Suppressor macrophage (primary cell): Measurements from ENCODE around the gene EFNA1.
A peak's percentile ranks its signal among the peaks of the same experiment; 100 is the strongest.
"Not testable (repeated sequence)": the region's sequence is repeated elsewhere in the genome, so short reads cannot be mapped to it uniquely, and the experiment has no call there.

ENCODE experiments used
- DNase-seq, 4 experiments: peaks; one replicate each; pipeline ENCODE4 v3.0.0-alpha.2; 2020 to 2022

EFNA1 gene

DNA sequence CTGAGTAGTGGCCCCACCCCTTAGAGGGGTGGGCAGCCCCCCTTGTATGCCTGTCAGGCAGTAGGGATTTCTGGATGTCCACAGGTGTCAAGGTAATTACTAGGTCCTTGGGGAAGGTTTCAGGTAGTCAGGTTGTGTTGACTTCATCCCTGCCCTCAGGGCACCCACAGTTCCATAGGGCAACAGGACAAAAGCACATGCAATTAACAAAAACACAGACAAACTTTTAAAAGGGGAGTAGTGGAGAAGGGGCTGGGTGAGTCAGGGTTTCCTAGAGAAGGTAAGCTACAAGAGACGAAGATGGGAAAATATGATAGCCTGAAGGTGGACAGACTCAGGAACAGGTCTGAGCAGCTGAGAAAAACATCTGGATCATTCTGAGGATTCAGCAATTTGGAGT, 31.3 kb downstream of the EFNA1 start:
- no peak for DNase-seq

DNA sequence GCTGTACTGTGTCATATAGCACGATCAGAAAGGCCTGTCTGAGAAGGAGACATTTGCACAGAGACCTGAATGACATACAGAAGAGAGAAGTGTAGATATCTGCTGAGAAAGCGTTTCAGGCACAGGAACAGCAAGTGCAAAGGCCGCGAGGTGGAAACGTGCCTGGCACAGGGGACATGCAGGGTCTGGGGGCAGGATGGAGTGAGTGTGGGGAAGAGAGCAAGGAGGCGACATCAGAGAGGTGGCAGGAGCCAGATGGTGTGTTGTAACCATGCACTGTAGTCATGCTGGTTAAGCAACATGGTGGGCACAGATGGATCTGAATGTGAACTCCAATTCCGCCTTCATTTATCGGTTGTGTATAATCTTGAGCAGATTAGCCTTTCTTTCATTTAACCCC, 32.5 kb downstream of the EFNA1 start:
- no peak for DNase-seq

DNA sequence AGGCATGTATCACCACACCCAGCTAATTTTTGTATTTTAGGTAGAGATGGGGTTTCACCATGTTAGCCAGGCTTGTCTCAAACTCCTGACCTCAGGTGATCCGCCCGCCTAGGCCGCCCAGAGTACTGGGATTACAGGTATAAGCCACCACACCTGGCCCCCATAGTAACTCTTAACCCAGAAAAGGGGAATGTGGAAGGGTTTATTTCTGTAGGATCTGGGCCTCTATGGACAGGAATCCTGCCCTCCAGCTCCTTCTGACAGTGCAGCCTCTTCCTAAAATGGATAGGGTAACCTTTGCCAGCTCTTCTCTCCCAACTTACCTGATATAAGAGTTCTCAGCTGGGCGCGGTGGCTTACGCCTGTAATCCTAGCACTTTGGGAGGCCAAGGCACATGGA, 35.0 kb downstream of the EFNA1 start:
- not testable (repeated sequence) for DNase-seq

DNA sequence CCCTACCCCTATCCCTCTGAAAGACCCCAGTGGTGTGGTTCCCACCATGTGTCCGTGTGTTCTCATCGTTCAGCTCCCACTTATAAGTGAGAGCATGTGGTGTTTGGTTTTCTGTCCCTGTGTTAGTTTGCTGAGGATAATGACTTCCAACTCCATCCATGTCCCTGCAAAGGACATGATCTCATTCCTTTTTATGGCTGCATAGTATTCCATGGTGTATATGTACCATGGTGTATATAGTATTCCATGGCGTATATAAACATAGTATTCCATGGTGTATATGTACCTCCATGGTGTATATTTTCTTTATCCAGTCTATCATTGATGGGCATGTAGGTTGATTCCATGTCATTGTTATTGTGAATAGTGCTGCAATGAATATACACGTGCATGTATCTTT, 36.1 kb downstream of the EFNA1 start:
- not testable (repeated sequence) for DNase-seq

DNA sequence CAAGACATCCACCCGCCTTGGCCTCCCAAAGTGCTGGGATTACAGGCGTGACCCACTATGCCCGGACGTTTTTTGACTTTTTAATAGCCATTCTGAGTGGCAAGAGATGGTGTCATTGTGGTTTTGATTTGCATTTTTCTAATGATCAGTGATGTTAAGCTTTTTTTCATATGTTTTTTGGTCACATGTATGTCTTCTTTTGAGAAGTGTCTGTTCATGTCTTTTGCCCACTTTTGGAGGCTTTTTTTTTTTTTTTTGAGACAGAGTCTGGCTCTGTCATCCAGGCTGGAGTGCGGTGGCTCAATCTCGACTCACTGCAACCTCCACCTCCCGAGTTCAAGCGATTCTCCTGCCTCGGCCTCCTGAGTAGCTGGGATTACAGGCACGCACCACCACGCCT, 36.9 kb downstream of the EFNA1 start:
- not testable (repeated sequence) for DNase-seq

DNA sequence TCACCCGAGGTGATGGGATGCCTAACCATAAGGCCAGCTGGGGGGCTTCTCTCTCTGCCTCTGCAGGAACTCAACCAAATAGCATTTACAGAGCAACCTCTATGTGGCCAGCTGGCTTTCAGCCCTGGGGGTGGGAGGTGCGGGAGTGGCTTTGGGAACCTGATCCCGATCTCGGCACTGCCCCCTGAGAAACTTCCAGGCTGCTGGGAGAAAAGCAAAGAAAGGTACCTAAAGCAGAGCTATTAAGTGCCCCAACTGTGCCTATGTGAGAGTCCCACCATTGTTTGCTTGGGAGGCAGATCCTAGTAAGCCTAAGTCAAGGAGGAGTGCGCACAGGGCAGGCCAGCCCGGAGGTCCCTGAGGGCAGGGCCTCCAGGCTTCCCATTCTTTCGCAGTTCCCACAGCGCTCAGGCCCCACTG, 38.4 kb downstream of the EFNA1 start:
- no peak for DNase-seq

DNA sequence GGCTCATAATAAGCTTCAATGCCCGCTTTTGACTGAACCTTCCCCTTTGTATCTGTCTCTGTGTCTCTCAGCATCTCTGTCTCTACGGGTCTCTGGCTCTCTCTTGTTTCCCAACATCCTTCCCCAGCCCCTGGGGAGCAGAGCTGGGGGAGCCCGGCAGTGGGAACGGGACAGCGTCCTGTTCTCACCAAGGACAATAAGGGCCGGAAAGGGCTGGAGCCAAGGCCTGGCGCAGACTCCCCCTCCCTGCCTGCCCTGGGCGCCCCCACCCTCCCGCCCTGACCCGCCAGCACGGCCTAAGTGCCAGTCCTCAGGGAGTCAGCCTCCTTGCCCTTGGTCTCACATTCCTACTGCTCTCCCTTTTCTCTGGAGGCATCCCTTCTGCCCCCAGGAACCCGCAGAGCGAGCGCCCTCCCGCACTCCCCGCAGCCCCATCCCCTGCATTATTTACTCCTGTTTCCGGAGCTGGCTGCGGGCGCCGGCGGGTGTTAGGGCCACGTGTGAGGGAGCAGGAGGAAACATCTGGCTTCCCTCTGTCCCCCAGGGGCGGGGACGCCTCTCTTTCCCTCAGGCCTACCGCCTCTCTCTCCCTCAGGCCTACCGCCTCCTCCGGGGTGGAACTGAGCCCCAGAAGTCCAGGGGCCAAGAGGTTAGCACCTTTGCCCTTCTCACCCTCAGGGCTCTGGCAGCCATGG, 38.9 kb downstream of the EFNA1 start:
- peak in 3 of 4 experiments; percentile 23 to 62 (median 39) for DNase-seq

DNA sequence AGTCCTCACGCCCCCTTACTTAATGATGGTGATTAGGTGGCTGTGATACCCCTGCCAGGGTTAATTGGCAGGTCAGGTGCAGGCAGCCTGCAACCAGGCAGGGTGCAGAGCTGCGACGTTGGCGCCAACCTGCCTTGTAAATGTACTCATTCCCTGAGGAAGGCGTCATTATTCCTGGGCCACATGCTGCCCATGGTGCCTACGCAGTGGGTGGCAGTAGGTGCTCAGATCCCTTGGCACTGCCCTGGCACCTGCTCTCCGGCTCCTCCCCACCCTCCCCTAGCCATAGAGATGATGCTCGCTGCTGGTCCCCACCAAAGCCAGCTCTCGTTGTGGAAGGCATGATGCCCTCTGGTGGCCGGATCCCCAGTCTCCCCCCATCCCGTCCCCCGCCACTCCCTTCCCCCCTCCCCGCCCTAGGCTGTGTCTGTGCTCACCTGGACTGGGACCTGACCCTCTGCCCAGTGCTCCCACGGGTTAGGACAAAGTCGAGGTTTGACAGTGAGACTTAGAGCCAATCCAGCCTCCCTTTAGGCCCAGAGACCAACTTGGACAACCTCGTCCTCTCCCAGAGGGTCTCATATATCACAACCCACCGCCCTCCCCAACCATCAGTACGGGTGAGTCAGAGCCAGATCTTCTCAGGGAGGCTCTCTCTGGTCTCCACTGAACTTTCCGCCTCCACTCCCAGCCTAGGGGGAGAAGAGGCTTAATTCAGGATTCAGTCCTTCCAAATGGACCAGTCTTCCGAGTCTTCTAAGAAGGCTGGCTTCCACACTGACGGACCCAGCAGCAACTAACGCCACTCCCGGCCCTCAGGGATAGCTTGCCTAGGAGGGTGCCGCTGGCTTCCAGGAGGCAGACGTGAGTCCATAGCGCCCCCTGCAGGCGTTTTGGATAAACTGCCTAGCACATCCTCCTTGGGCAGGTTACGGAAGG, 39.8 kb downstream of the EFNA1 start:
- peak; percentile 92 to 95 (median 94) for DNase-seq

DNA sequence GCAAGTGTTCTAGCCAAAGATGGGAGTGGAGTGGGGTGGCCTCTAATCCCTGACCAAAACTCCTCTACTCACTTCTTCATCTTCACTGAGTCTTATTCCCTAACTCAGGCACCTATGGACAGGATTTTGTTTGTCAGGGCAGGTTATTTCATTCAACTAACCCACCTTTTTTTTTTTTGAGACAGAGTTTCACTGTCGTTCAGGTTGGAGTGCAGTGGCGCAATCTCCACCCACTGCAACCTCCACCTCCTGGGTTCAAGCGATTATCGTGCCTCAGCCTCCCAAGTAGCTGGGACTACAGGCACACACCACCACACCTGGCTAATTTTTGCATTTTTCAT, 40.4 kb downstream of the EFNA1 start:
- not testable (repeated sequence) for DNase-seq

DNA sequence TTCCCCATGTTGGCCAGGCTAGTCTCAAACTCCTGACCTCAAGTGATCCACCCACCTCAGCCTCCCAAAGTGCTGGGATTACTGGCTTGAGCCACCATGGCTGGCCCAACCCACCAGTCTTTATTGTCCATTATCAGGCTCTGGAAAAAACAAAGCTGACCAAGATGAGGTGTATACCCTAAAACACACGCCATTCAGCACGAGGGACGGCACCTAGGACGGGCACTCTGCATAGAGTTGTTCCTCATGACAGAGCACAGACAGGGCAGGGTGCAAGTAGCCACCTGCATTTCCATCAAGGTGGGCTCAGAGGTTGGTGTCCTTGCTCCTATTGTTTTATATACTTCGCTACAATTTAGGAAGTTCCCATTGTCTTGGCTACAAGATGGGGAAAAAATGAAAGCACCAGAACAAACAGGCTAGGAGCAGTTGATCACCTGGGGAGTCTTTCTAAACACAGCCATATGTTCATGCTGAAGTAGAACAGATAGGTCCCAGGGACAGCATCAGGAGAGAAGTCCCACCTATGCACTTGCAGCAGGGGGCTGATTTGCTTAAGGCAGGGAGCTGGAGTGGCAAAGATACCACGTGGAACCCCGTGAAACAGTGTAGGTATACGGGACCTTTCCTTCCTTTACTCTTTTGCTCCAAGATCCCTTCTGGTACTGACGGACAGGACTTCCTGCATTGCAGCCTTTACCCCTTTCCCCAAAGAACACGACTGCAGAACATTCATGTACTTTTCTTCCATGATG, 41.0 kb downstream of the EFNA1 start:
- no peak for DNase-seq

DNA sequence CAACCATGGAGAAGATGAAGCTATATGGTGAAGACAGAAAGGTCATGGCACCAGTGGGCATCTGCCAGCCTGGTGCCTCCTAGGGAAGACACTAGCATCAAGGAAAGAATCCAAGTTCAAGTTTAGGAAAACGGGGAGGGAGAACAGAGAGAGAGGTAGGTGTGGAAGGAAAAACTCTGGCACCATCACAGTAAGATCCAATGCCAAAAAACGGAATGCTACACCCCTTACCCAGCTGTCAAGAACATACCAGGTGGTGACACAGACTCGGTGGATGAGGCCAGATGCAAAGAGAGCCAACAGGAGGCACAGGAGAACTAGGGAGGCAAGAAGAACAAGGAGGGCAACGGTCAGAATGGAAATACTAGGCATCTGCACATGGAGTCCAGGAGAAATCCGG, 41.9 kb downstream of the EFNA1 start:
- no peak for DNase-seq

DNA sequence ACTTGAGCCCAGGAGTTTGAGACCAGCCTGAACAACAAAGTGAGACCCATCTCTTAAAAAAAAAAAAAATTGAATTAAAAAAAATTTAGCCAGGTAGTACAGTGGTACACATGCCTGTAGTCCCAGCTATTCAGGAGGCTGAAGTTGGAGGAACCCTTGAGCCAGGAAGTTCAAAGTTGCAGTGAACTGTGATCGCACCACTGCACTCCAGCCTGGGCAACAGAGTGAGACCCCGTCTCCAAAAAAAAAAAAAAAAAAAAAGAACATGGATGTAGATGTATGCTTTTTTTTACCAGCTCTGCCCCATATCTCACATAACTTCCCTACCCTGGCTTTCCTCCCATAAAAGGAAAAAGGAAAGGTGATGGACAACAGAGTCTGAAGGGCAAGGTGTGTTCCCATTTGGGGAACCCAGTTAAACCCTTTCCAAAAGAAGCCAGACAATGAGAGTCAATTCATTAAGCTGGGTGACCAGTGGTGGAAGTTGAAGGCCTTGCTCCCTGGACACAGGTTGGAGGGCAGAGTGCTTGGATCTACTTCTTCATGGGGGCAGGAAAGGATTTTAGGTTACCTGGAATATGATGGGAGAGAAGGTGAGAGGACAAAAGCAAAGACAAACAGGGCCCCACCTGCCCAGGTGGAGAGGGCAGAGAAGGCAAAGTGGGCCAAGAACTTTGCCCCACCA, 42.6 kb downstream of the EFNA1 start:
- DNase-seq: no peak

DNA sequence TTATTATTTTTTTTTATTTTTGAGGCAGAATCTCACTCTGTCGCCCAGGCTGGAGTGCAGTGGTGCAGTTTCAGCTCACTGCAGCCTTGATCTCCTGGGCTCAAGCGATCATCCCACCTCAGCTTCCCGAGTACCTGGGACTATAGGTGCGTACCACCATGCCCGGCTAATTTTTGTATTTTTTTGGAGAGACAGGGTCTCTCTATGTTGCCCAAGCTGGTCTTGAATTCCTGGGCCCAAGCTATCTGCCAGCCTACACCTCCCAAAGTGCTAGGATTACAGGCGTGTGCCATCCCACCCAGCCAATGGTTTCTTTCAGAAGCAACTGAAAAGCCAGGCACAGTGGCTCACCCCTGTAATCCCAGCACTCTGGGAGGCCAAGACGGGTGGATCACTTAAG, 43.1 kb downstream of the EFNA1 start:
- DNase-seq: no peak

DNA sequence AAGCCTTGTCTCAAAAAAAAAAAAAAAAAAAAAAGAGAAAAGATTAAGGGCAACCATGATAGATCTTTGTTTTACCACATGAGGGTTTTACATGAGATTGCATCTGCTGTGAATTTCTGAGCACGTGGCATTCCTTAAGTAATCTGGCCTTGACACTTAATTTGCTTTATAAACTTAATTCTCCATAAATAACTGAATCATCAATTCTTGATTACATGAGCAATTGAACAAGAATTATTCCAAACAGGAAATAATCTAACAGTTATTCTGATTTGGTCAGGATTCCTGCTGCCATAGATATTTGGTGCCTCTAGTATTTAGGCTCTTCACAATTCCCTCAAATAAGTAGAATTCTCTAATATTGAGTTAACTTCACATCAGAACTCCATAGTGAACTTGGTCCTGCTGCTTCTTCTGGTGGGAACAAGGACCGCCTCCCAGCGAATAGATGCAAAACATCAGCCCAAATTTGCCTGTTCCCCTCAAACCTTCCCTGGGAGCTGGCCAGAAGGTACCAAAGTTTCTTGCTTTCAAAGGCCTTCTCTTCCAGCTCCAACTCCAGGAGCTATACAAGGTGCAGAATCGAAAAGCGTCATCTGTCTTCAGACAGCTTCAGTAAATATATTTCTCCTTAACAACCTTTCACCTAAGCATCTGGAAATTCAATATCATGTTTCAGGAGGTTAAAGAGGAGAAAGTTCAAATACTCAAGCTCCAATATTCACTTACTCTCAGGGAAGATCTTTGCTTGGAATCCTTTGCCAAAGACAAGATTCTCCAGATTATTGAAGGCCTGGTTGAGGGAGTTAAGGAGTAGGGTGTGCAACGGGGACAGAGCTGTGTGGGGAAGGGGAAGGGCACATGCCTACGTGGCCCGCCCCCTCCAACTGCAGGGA, 44.4 kb downstream of the EFNA1 start:
- peak in 1 of 4 experiments; percentile 48 for DNase-seq

DNA sequence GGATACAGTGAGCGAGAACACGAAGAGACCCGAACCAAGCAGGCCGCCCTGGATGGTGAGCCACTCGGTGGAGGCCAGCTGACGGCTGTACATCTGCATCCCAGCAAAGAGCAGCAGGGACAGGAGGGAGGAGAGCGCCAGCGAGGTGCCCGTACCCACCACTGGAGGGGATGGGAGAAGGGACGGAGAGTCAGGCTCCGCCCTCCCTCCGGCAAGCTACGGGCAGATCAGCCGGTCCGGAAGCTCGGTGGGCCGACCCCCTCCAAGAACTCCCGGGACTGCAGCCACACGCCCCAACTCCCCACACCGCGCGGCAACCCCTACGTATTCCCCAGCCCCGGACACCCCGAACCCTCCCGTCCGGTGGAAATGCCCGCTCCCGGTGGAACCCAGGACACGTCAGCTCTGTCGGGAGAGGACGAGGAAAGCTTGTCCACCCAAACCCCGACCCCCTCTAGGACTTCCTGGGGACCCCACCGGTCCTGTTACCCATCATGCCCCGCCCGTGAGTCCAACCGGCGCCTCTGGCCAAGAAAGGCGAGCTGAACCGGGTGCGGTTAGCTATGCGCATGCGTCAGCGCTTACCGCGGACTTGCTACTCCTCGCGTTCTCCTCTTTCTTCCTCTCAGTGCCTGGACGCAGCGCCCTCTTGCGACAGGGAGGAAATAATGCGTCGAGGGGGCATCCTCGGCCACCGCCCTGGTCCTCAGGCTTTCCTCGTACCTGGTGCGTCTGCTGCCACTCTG, 45.2 kb downstream of the EFNA1 start, which contains the start of gene KRTCAP2:
Gene KRTCAP2 (minus strand): TSS at position 573 of the 746 bp plus-strand sequence. CDS start 80 bp downstream, at position 493.
- DNase-seq: peak; percentile 95 to 98 (median 97)

DNA sequence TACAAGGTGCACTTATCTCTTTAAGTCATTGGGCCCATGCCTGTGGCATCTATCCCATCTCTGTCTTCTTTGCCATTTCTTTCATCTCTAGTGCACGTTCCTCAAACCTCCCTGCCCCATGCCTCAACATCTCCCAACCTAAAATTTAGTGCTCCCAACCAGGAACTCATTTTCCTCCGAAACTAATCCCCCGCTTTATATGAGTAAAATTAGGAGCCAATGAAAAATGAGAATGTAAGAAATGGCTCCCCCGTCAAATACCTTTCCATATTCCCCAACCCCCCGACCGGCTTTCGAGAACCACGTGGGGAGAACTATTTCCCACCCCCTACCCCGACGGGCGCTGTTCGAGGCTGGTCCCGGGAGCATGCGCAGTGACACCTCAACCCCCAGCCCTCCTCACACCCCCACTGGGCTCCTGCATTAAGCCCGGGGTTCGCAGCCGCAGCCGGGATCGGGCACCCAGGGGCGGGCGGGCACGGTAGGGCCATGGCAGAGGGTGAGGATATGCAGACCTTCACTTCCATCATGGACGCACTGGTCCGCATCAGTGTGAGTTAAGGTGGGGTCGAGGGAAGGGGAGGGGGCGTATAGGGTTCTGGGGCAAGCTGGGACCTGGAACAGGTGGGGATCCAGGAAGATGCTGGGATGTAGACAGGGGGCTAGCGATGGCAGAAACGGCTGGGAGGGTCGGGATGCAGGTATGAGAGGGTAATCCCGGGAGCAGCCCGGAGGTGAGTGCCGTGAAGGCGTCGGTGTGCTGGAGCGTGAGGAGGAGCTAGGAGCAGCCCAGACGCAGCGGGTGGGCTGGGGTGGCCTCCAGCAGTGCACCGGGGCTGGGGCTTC, 46.0 kb downstream of the EFNA1 start, which contains the start of gene TRIM46:
Gene TRIM46 (plus strand): TSS at position 372 of the 846 bp plus-strand sequence. CDS start 118 bp downstream, at position 490.
- no peak for DNase-seq

DNA sequence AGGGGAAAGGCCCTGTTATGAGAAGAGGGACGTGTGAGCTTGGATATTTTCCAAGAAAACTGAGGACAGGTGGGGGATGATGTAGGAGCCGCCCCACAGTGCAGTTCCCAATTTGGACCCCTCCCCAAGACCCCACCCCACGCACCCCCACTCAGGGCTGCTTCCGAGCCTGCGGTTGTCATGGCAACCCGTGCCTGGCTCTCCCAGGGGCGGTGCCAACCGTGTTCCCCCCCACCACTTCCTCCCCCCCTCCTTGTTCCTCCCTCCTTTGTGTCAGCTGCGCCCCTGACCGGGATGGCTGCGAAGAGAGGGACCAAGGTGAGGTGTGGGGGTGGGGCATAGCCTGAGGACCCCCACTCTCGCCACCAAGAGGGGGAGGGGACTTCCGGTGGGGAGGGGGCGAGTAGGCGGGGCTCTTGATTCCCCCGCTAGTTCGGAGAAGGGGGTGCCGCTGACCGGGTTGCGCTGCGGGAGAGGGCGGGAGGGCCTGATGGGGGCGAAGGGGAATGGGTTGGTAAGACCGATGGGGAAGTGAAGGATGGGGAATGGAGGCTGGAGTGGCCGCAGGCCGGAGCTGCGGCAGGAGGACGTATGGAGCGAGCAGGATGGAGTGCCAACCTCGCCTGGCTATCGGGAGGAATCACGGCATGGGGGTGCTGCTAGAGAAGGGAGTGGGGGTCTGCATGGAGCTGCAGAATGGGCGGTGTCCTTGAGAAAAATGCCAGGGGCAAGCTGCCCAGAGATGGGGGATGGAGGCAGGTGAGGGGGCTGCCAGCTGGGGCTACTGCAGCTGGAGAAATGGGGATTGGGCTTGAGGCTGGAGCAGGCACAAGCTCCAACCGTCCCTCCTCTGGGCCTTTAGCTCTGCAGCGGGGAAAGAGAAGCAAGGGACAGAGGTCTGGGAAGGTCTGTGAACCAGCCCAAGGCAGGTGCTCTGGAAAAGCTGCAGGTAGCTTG, 46.9 kb downstream of the EFNA1 start:
- peak in 1 of 4 experiments; percentile 40 for DNase-seq

DNA sequence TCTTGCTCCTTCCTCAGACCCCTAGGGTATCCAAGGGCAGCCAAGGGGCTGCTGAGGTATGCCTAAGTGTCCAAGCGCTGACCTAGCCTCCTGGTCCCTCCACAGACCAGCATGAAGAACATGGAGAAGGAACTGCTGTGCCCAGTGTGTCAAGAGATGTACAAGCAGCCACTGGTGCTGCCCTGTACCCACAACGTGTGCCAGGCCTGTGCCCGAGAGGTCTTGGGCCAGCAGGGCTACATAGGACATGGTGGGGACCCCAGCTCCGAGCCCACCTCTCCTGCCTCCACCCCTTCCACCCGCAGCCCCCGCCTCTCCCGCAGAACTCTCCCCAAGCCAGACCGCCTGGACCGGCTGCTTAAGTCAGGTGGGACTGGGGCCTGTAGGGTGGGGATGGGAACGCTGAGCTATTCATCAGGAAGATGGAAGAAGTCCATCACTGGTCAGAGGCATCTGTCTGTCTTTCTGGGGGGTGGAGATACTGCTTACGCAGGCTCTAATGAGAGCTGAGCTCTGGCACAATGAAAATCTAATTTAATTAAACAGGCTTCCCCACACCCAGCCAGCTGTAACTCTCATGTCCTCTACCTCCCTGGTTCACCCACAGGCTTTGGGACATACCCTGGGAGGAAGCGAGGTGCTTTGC, 47.7 kb downstream of the EFNA1 start:
- DNase-seq: no peak
